Measurements from ENCODE around the gene TMEM14B. TPM values are rescaled to one million over a fixed set of nuclear protein-coding genes. Genes with fewer than 3 reads are reported as not detected.
A peak's percentile ranks its signal among the peaks of the same experiment; 100 is the strongest.

Gene TMEM14B
- total and polyA plus RNA-seq, 9 of the 15 experiments (the other 6 are each of a cell fraction or from before 2014, with no cell fraction given) = 174 to 862 (median 263) TPM

GRCh38 chr6:10722820-10723566 lies 24.6 kb upstream of the TMEM14B start, which contains the start of gene TMEM14C (continued):
- TF ChIP-seq STAT6 (CRISPR knock-in tag; IDR thresholded peaks at IDR 0.05) (peak; percentile 45), ZNF274 (IDR thresholded peaks at IDR 0.05; ENCODE audit: borderline replicate concordance, low read depth, low read length) (no peak), HNRNPH1 (optimal IDR thresholded peaks at IDR 0.05; ENCODE audit: low read depth, low read length) (no peak), JUND (IDR thresholded peaks at IDR 0.05; ENCODE audit: borderline replicate concordance, low read depth, low read length) (peak; percentile 61), JUND (tag; IDR thresholded peaks at IDR 0.05; ENCODE audit: borderline replicate concordance, low read depth, low read length) (peak; percentile 6; the same call in 1 of the 3 replicates), XRCC5 (IDR thresholded peaks at IDR 0.05; ENCODE audit: low read depth, low read length) (peak; percentile 71), TBP (optimal IDR thresholded peaks at IDR 0.05; ENCODE audit: low read depth, low read length) (peak; percentile 78), RFX5 (IDR thresholded peaks at IDR 0.05; ENCODE audit: low read depth, low read length) (no peak), HDAC8 (tag; IDR thresholded peaks at IDR 0.05) (no peak), TEAD4 (IDR thresholded peaks at IDR 0.05; ENCODE audit: low read length) (no peak), TEAD4 (CRISPR knock-in tag; IDR thresholded peaks at IDR 0.05; ENCODE audit: borderline replicate concordance) (no peak), ESRRA (IDR thresholded peaks at IDR 0.05; ENCODE audit: borderline replicate concordance, low read depth) (peak; percentile 68; the same call in 1 of the 2 replicates), NFIC (IDR thresholded peaks at IDR 0.05) (peak; percentile 77; the same call in 1 of the 2 replicates), HBP1 (CRISPR knock-in tag; IDR thresholded peaks at IDR 0.05) (no peak), WHSC1 (IDR thresholded peaks at IDR 0.05; ENCODE audit: low read length) (no peak), EGR1 (conservative IDR thresholded peaks at IDR 0.05) (no peak), ZNF584 (CRISPR knock-in tag; IDR thresholded peaks at IDR 0.05; ENCODE audit: low read depth) (no peak), JUNB (CRISPR knock-in tag; conservative IDR thresholded peaks at IDR 0.05) (no peak), MCM2 (IDR thresholded peaks at IDR 0.05; ENCODE audit: low read depth) (no peak), GABPA (tag; conservative IDR thresholded peaks at IDR 0.05; ENCODE audit: low read depth) (peak; percentile 89), CREBBP (IDR thresholded peaks at IDR 0.05; ENCODE audit: low read depth, low read length) (no peak)
- TF ChIP-seq, protein P1, sequence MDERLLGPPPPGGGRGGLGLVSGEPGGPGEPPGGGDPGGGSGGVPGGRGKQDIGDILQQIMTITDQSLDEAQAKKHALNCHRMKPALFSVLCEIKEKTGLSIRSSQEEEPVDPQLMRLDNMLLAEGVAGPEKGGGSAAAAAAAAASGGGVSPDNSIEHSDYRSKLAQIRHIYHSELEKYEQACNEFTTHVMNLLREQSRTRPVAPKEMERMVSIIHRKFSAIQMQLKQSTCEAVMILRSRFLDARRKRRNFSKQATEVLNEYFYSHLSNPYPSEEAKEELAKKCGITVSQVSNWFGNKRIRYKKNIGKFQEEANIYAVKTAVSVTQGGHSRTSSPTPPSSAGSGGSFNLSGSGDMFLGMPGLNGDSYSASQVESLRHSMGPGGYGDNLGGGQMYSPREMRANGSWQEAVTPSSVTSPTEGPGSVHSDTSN (CRISPR knock-in tag; IDR thresholded peaks at IDR 0.05; ENCODE audit: low read depth) = no peak
- TF ChIP-seq, protein P1 (tag; conservative IDR thresholded peaks at IDR 0.05; ENCODE audit: low read depth) = no peak
